ENCODE results near the gene SRPRB. TPM values are rescaled to one million over a fixed set of nuclear protein-coding genes. Genes with fewer than 3 reads are reported as not detected.
"Not testable (repeated sequence)": the region's sequence is repeated elsewhere in the genome, so short reads cannot be mapped to it uniquely, and the experiment has no call there.

SRPRB gene
- total RNA-seq, 1 donor from 2014 or later, result 7.6 TPM

GRCh38 chr3:133779626-133780203 is 25.9 kb upstream of the SRPRB start:
- TF ChIP-seq POLR2AphosphoS5 (IDR thresholded peaks at IDR 0.05; ENCODE audit: insufficient read depth in 1 of 2, low read depth in 1 of 2) (no peak), POLR2A (IDR thresholded peaks at IDR 0.05) (no peak), CTCF (IDR thresholded peaks at IDR 0.05) (no peak)
- no peaks in the 10 kb centered on the region for H3K4me1 ChIP-seq
- H3K4me3 ChIP-seq, result no peak overlapping the region
- no peaks in the 10 kb centered on the region for H3K9me3 ChIP-seq
- H3K27me3 ChIP-seq, result no peaks in the 10 kb centered on the region
- DNase-seq (ENCODE audit: extremely low spot score in 2 of 2), result no peak
- intact Hi-C loops (cut with DNase I), result no loop called here
- no peak overlapping the region for H3K27ac ChIP-seq
- no peaks in the 10 kb centered on the region for H3K36me3 ChIP-seq

- DNase-seq (ENCODE audit: extremely low spot score in 2 of 2); H3K4me3 ChIP-seq; H3K4me1 ChIP-seq; H3K27me3 ChIP-seq; H3K9me3 ChIP-seq; intact Hi-C loops (cut with DNase I); H3K27ac ChIP-seq; H3K36me3 ChIP-seq: not testable (repeated sequence)
These were observed 24.9 kb upstream of the SRPRB start for GRCh38 chr3:133780756-133781155.

- H3K9me3 ChIP-seq, result no peaks in the 10 kb centered on the region
- H3K27me3 ChIP-seq, result no peaks in the 10 kb centered on the region
- TF ChIP-seq POLR2A (IDR thresholded peaks at IDR 0.05) (no peak), CTCF (IDR thresholded peaks at IDR 0.05) (no peak)
- H3K27ac ChIP-seq, result no peak overlapping the region
- no peaks in the 10 kb centered on the region for H3K36me3 ChIP-seq
- no peak for DNase-seq (ENCODE audit: extremely low spot score in 2 of 2)
- intact Hi-C loops (cut with DNase I), result no loop called here
- no peak overlapping the region for H3K4me3 ChIP-seq
- H3K4me1 ChIP-seq, result no peaks in the 10 kb centered on the region
These were observed 24.0 kb upstream of the SRPRB start for GRCh38 chr3:133781570-133781969.

GRCh38 chr3:133782454-133782853 is 23.2 kb upstream of the SRPRB start:
- Histone ChIP-seq H3K27me3 (no peaks in the 10 kb centered on the region), H3K4me1 (no peaks in the 10 kb centered on the region), H3K4me3 (no peak overlapping the region), H3K36me3 (no peaks in the 10 kb centered on the region), H3K9me3 (no peaks in the 10 kb centered on the region), H3K27ac (no peak overlapping the region)
- no peak for TF ChIP-seq CTCF (IDR thresholded peaks at IDR 0.05)
- TF ChIP-seq POLR2A (IDR thresholded peaks at IDR 0.05), result no peak
- TF ChIP-seq POLR2AphosphoS5 (IDR thresholded peaks at IDR 0.05; ENCODE audit: insufficient read depth in 1 of 2, low read depth in 1 of 2), result no peak
- no peak for DNase-seq (ENCODE audit: extremely low spot score in 2 of 2)
- intact Hi-C loops (cut with DNase I), result no loop called here

GRCh38 chr3:133783762-133784161 is 21.9 kb upstream of the SRPRB start:
- H3K27me3 ChIP-seq, result no peaks in the 10 kb centered on the region
- H3K36me3 ChIP-seq, result no peaks in the 10 kb centered on the region
- no peak overlapping the region for H3K27ac ChIP-seq
- H3K9me3 ChIP-seq, result no peaks in the 10 kb centered on the region
- intact Hi-C loops (cut with DNase I), result no loop called here
- no peaks in the 10 kb centered on the region for H3K4me1 ChIP-seq
- no peak for TF ChIP-seq CTCF (IDR thresholded peaks at IDR 0.05)
- TF ChIP-seq POLR2AphosphoS5 (IDR thresholded peaks at IDR 0.05; ENCODE audit: insufficient read depth in 1 of 2, low read depth in 1 of 2), result no peak
- DNase-seq (ENCODE audit: extremely low spot score in 2 of 2), result no peak
- H3K4me3 ChIP-seq, result no peak overlapping the region

- no peak for TF ChIP-seq POLR2A (IDR thresholded peaks at IDR 0.05)
- TF ChIP-seq CTCF (IDR thresholded peaks at IDR 0.05), result no peak
- TF ChIP-seq POLR2AphosphoS5 (IDR thresholded peaks at IDR 0.05; ENCODE audit: insufficient read depth in 1 of 2, low read depth in 1 of 2), result no peak
- H3K36me3 ChIP-seq, result no peaks in the 10 kb centered on the region
- H3K4me3 ChIP-seq, result no peak overlapping the region
- DNase-seq (ENCODE audit: extremely low spot score in 2 of 2), result no peak
- H3K27ac ChIP-seq, result no peak overlapping the region
- H3K9me3 ChIP-seq, result no peaks in the 10 kb centered on the region
- H3K27me3 ChIP-seq, result no peaks in the 10 kb centered on the region
- intact Hi-C loops (cut with DNase I), result no loop called here
- H3K4me1 ChIP-seq, result no peaks in the 10 kb centered on the region
These were observed 17.6 kb upstream of the SRPRB start for GRCh38 chr3:133788024-133788423.
